ENCODE results near the gene ARL4C. TPM values are rescaled to one million over a fixed set of nuclear protein-coding genes. Genes with fewer than 3 reads are reported as not detected.

Gene ARL4C
- total RNA-seq, 3 donors from 2014 or later: 4.5 to 15.1 (median 8.4) TPM

DNA sequence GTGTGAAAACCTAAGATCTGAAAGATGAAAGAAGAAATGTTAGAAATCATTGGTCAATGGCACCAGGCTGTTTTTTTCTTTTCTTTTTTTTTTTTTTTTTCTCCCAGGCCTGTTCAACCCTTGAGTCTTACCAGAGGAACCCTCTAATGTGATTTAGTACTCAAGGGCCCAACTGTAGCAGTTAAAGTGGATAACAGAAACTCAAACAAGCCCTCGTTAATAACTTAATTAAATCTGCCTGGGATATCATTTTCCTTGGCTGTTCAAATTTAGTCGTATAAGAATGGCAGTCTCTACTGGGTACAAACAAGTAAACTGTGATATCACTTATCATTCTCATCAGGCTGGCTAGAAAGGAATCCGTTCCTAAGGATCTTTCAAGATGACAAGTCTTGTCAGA lies 16.5 kb downstream of the ARL4C start:
- Histone ChIP-seq H3K4me3 (no peak overlapping the region), H3K4me1 (ENCODE audit: low read depth) (no peaks in the 10 kb centered on the region), H3K9me3 (no peaks in the 10 kb centered on the region), H3K36me3 (ENCODE audit: low read depth) (no peaks in the 10 kb centered on the region)
- ATAC-seq (no peak), DNase-seq (no peak)
- intact Hi-C loops (cut with DNase I, micrococcal nuclease): no loop called here
- no peak for TF ChIP-seq CTCF (IDR thresholded peaks at IDR 0.05)

DNA sequence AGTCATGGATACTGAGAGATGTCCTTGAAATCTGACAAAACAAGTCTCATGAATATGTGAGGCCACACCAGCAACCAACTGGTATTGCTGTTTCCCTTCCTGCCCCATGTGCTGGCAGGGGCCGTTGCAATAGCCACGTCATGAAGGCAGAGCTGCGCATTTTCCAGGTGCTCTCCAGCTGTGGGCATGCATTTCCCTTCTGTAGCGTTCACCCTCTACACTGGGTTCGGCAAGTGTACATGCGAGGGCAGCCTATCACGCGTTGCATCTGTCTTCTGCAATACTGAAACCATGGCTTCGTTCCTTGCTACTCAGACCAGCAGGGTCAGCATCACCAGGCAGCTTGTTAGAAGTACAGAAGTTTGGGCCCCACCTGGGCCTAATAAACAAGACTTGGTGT lies 17.4 kb downstream of the ARL4C start:
- Histone ChIP-seq H3K4me1 (ENCODE audit: low read depth) (no peaks in the 10 kb centered on the region), H3K9me3 (no peaks in the 10 kb centered on the region), H3K36me3 (ENCODE audit: low read depth) (no peaks in the 10 kb centered on the region), H3K4me3 (no peak overlapping the region)
- intact Hi-C loops (cut with DNase I, micrococcal nuclease): no loop called here
- ATAC-seq (no peak), DNase-seq (no peak)
- TF ChIP-seq CTCF (IDR thresholded peaks at IDR 0.05): no peak

- DNase-seq: no peak
- Histone ChIP-seq H3K4me3 (no peak overlapping the region), H3K36me3 (ENCODE audit: low read depth) (no peaks in the 10 kb centered on the region), H3K4me1 (ENCODE audit: low read depth) (no peaks in the 10 kb centered on the region), H3K9me3 (no peaks in the 10 kb centered on the region)
- ATAC-seq: no peak
- intact Hi-C loops (cut with DNase I, micrococcal nuclease): no loop called here
- TF ChIP-seq CTCF (IDR thresholded peaks at IDR 0.05): no peak
These were observed 18.6 kb downstream of the ARL4C start for GRCh38 chr2:234478121-234478858.

GRCh38 chr2:234476766-234477165 lies 20.1 kb downstream of the ARL4C start:
- Histone ChIP-seq H3K9me3 (no peaks in the 10 kb centered on the region), H3K36me3 (ENCODE audit: low read depth) (no peaks in the 10 kb centered on the region), H3K4me1 (ENCODE audit: low read depth) (no peaks in the 10 kb centered on the region), H3K4me3 (no peak overlapping the region)
- TF ChIP-seq CTCF (IDR thresholded peaks at IDR 0.05): no peak
- intact Hi-C loops (cut with DNase I, micrococcal nuclease): no loop called here
- DNase-seq (no peak), ATAC-seq (no peak)

DNA sequence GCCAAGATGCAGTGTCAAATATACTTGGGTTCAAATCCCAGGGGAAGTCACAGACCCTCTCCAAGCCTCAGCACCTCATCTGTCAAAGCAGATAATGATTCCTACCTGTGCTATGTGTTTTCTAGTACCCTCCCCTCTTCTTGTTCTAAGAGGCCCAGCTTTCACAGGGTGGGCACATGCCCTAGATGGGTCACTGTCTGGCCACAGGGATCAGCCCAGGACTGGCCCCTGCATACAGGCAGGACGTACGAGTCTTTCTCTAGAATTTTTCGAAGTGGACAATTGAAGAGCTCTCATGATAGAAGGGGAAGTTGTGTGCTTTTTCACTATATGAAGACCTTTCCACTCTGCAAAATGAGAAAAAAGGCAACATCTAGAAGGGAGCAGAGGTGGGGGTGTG lies 22.2 kb downstream of the ARL4C start:
- no peaks in the 10 kb centered on the region for H3K36me3 ChIP-seq (ENCODE audit: low read depth)
- TF ChIP-seq CTCF (IDR thresholded peaks at IDR 0.05): no peak
- no peak for ATAC-seq
- H3K9me3 ChIP-seq: no peaks in the 10 kb centered on the region
- intact Hi-C loops (cut with DNase I, micrococcal nuclease): no loop called here
- H3K4me1 ChIP-seq (ENCODE audit: low read depth): no peaks in the 10 kb centered on the region
- DNase-seq: no peak
- H3K4me3 ChIP-seq: no peak overlapping the region

GRCh38 chr2:234472155-234472554 lies 24.7 kb downstream of the ARL4C start:
- Histone ChIP-seq H3K36me3 (ENCODE audit: low read depth) (no peaks in the 10 kb centered on the region), H3K4me3 (no peak overlapping the region), H3K4me1 (ENCODE audit: low read depth) (no peaks in the 10 kb centered on the region), H3K9me3 (no peaks in the 10 kb centered on the region)
- intact Hi-C loops (cut with DNase I, micrococcal nuclease): no loop called here
- ATAC-seq (no peak), DNase-seq (no peak)
- TF ChIP-seq CTCF (IDR thresholded peaks at IDR 0.05): no peak
